ENCODE results near the gene VTI1B. TPM values are rescaled to one million over a fixed set of nuclear protein-coding genes. Genes with fewer than 3 reads are reported as not detected.

The VTI1B gene
- total RNA-seq, 1 donor from 2014 or later, result 122 TPM

GRCh38 chr14:67623114-67623513, 51.3 kb downstream of the VTI1B start:
- Histone ChIP-seq H3K27ac (peak overlapping the region; percentile 48), H3K27me3 (no peaks in the 10 kb centered on the region), H3K36me3 (no peaks in the 10 kb centered on the region), H3K4me3 (no peak overlapping the region), H3K4me1 (peaks cover 16% of the 10 kb centered on the region), H3K9me3 (no peaks in the 10 kb centered on the region)
- DNase-seq, result no peak
- intact Hi-C loops (cut with DNase I), result no loop called here
- ATAC-seq, result no peak
- no peak for TF ChIP-seq CTCF (IDR thresholded peaks at IDR 0.05)

GRCh38 chr14:67622675-67623074, 51.8 kb downstream of the VTI1B start:
- no peak for DNase-seq

GRCh38 chr14:67620217-67620785, 54.1 kb downstream of the VTI1B start:
- Histone ChIP-seq H3K36me3 (no peaks in the 10 kb centered on the region), H3K27ac (peak overlapping the region; percentile 72), H3K4me1 (peaks cover 16% of the 10 kb centered on the region), H3K4me3 (peak overlapping the region; percentile 77), H3K27me3 (no peaks in the 10 kb centered on the region), H3K9me3 (no peaks in the 10 kb centered on the region)
- no peak for DNase-seq
- no peak for ATAC-seq
- intact Hi-C loops (cut with DNase I), result no loop called here
- no peak for TF ChIP-seq CTCF (IDR thresholded peaks at IDR 0.05)

More at GRCh38 chr14:67622675-67623074, 51.8 kb downstream of the VTI1B start:
- no peak for ATAC-seq
- intact Hi-C loops (cut with DNase I), result no loop called here
- Histone ChIP-seq H3K9me3 (no peaks in the 10 kb centered on the region), H3K36me3 (no peaks in the 10 kb centered on the region), H3K4me1 (peaks cover 16% of the 10 kb centered on the region), H3K4me3 (no peak overlapping the region), H3K27me3 (no peaks in the 10 kb centered on the region), H3K27ac (peak overlapping the region; percentile 48)
- TF ChIP-seq CTCF (IDR thresholded peaks at IDR 0.05), result no peak

- peak; percentile 99 for ATAC-seq
- no peaks in the 10 kb centered on the region for H3K9me3 ChIP-seq
- peaks cover 16% of the 10 kb centered on the region for H3K4me1 ChIP-seq
- H3K36me3 ChIP-seq, result no peaks in the 10 kb centered on the region
- intact Hi-C loops (cut with DNase I), result no loop called here
- peak within 1 kb of the TSS; percentile 77 for H3K4me3 ChIP-seq
- H3K27ac ChIP-seq, result peak within 1 kb of the TSS; percentile 72
- TF ChIP-seq CTCF (IDR thresholded peaks at IDR 0.05), result no peak
- peak; percentile 100 for DNase-seq
- no peaks in the 10 kb centered on the region for H3K27me3 ChIP-seq
Measured at GRCh38 chr14:67619446-67620216, 54.8 kb downstream of the VTI1B start, which contains the start of gene ARG2. Gene ARG2 (plus strand): TSS chr14:67619920. CDS start chr14:67619978, 58 bp downstream.

GRCh38 chr14:67618617-67619063, 55.8 kb downstream of the VTI1B start:
- DNase-seq (no peak), ATAC-seq (peak; percentile 47)
- Histone ChIP-seq H3K4me3 (no peak overlapping the region), H3K36me3 (no peaks in the 10 kb centered on the region), H3K27ac (peak overlapping the region; percentile 72), H3K27me3 (no peaks in the 10 kb centered on the region), H3K4me1 (peaks cover 16% of the 10 kb centered on the region), H3K9me3 (no peaks in the 10 kb centered on the region)
- intact Hi-C loops (cut with DNase I), result no loop called here
- peak; percentile 74 for TF ChIP-seq CTCF (IDR thresholded peaks at IDR 0.05)

Measured in upper lobe of right lung (tissue), 1 donor.